Activated CD8-positive, alpha-beta T cell treated with anti-CD3 and anti-CD28 coated beads for 36 hours (primary cell): ENCODE results near the gene UGT1A6. TPM values are rescaled to one million over a fixed set of nuclear protein-coding genes. Genes with fewer than 3 reads are reported as not detected.

Experiments used
- ATAC-seq: fragments of 200-7000 bp; cut with Tn5 transposase; one replicate; pipeline ENCODE4 v1.10.0; 2021; ENCODE audit warnings: mild to moderate bottlenecking, moderate library complexity
- CTCF ChIA-PET: fragments of 350-600 bp; sonication (Branson Sonifier 250); formaldehyde crosslinking; loops from one replicate; lab custom pipeline; 2021; ENCODE audit warnings: antibody characterized with exemption; lab: Charles Lee
- POLR2A ChIA-PET: fragments of 350-600 bp; sonication (Branson Sonifier 250); formaldehyde crosslinking; loops from one replicate; lab custom pipeline; 2021; ENCODE audit warnings: antibody characterized with exemption; lab: Charles Lee
- DNase-seq: peaks from one replicate; pipeline ENCODE4 v3.0.0-alpha.2; 2020
- H3K27ac Mint-ChIP-seq: one replicate; pipeline ENCODE4 v1.8.0; 2021; ENCODE audit warnings: mild to moderate bottlenecking, mixed read lengths
- H3K27me3 Mint-ChIP-seq: one replicate; pipeline ENCODE4 v1.8.0; 2021; ENCODE audit warnings: mixed read lengths
- H3K36me3 Mint-ChIP-seq: one replicate; pipeline ENCODE4 v1.8.0; 2021; ENCODE audit warnings: low read depth, mixed read lengths
- H3K4me1 Mint-ChIP-seq: one replicate; pipeline ENCODE4 v1.8.0; 2021; ENCODE audit warnings: low read depth, mixed read lengths
- H3K4me3 Mint-ChIP-seq: one replicate; pipeline ENCODE4 v1.8.0; 2021; ENCODE audit warnings: mild to moderate bottlenecking, moderate library complexity, mixed read lengths
- H3K9me3 Mint-ChIP-seq: one replicate; pipeline ENCODE4 v1.8.0; 2021; ENCODE audit warnings: mixed read lengths
- CTCF ChIP-seq: fragments of 200-600 bp; IDR thresholded peaks from one replicate; pipeline ENCODE4 v1.8.0; 2022; ENCODE audit warnings: antibody characterized with exemption, mild to moderate bottlenecking
- intact Hi-C: fragments of 100-400 bp; cut with micrococcal nuclease; formaldehyde crosslinking; loops from one replicate; pipeline ENCODE4 v1.10.0; 2022
- total RNA-seq, 2 experiments: library from RNA; stranded (reverse); gene quantifications; one replicate each; pipeline ENCODE4 v1.2.3, GENCODE V29; 2021

The UGT1A6 gene
- total RNA-seq, 2 experiments from 2014 or later, result not detected

GRCh38 chr2:233799716-233800115 is 107.0 kb downstream of the UGT1A6 start:
- DNase-seq, result no peak
- H3K4me3 Mint-ChIP-seq, result no peak overlapping the region

GRCh38 chr2:233800208-233800607 is 107.5 kb downstream of the UGT1A6 start:
- POLR2A ChIA-PET, result no interaction called here
- H3K27me3 Mint-ChIP-seq, result peaks cover 5% of the 10 kb centered on the region
- DNase-seq (no peak), ATAC-seq (no peak)
- no peaks in the 10 kb centered on the region for H3K36me3 Mint-ChIP-seq
- no peaks in the 10 kb centered on the region for H3K9me3 Mint-ChIP-seq
- no peak for TF ChIP-seq CTCF
- intact Hi-C loops, result no loop called here
- H3K4me3 Mint-ChIP-seq, result no peak overlapping the region
- CTCF ChIA-PET, result no interaction called here
- H3K4me1 Mint-ChIP-seq, result peaks cover 2% of the 10 kb centered on the region
- no peak overlapping the region for H3K27ac Mint-ChIP-seq

More at GRCh38 chr2:233799716-233800115, 107.0 kb downstream of the UGT1A6 start:
- TF ChIP-seq CTCF, result no peak
- POLR2A ChIA-PET, result no interaction called here
- Mint-ChIP-seq H3K27me3 (peaks cover 3% of the 10 kb centered on the region), H3K36me3 (no peaks in the 10 kb centered on the region), H3K27ac (no peak overlapping the region), H3K4me1 (peaks cover 2% of the 10 kb centered on the region), H3K9me3 (no peaks in the 10 kb centered on the region)
- intact Hi-C loops, result no loop called here
- ATAC-seq, result no peak
- CTCF ChIA-PET, result no interaction called here

GRCh38 chr2:233801357-233802131 is 108.9 kb downstream of the UGT1A6 start:
- DNase-seq, result peak; percentile 69
- intact Hi-C loops, result no loop called here
- ChIA-PET CTCF (no interaction called here), POLR2A (no interaction called here)
- Mint-ChIP-seq H3K4me1 (peaks cover 2% of the 10 kb centered on the region), H3K9me3 (no peaks in the 10 kb centered on the region), H3K27me3 (peaks cover 5% of the 10 kb centered on the region), H3K36me3 (no peaks in the 10 kb centered on the region), H3K27ac (no peak overlapping the region), H3K4me3 (no peak overlapping the region)
- TF ChIP-seq CTCF, result no peak
- peak; percentile 91 for ATAC-seq

GRCh38 chr2:233802132-233802815 is 109.6 kb downstream of the UGT1A6 start:
- ChIA-PET CTCF (no interaction called here), POLR2A (no interaction called here)
- Mint-ChIP-seq H3K4me3 (no peak overlapping the region), H3K27me3 (peaks cover 5% of the 10 kb centered on the region), H3K36me3 (no peaks in the 10 kb centered on the region), H3K9me3 (no peaks in the 10 kb centered on the region), H3K4me1 (peaks cover 2% of the 10 kb centered on the region), H3K27ac (no peak overlapping the region)
- ATAC-seq (no peak), DNase-seq (no peak)
- no peak for TF ChIP-seq CTCF
- intact Hi-C loops, result no loop called here

- Mint-ChIP-seq H3K36me3 (no peaks in the 10 kb centered on the region), H3K27ac (no peak overlapping the region), H3K4me1 (peaks cover 2% of the 10 kb centered on the region), H3K27me3 (peaks cover 7% of the 10 kb centered on the region), H3K4me3 (no peak overlapping the region), H3K9me3 (no peaks in the 10 kb centered on the region)
- POLR2A ChIA-PET, result no interaction called here
- TF ChIP-seq CTCF, result no peak
- intact Hi-C loops, result no loop called here
- no peak for DNase-seq
- no peak for ATAC-seq
- CTCF ChIA-PET, result no interaction called here
Measured at GRCh38 chr2:233803292-233803911, 110.7 kb downstream of the UGT1A6 start.
